GM06990 (cell line): Measurements from ENCODE around the gene GALC.

Experiments
- DNase-seq: peaks from one replicate; pipeline ENCODE4 v3.0.0-alpha.2; 2011; ENCODE audit not compliant: insufficient read length; ENCODE audit errors: extremely low read depth
- H3K27me3 ChIP-seq: replicated peaks from 2 replicates; pipeline ENCODE4 v1.6.0; 2011; ENCODE audit warnings: low read length; ENCODE audit not compliant: control insufficient read depth, insufficient read depth
- H3K36me3 ChIP-seq: 2 replicates; pipeline ENCODE4 v1.5.1; 2011; ENCODE audit warnings: low read length; ENCODE audit not compliant: control insufficient read depth, insufficient read depth
- H3K4me3 ChIP-seq: replicated peaks from 2 replicates; pipeline ENCODE4 v1.5.1; 2011; ENCODE audit warnings: low read depth, mild to moderate bottlenecking, control low read depth, low read length
- CTCF ChIP-seq: IDR thresholded peaks from 2 replicates; pipeline ENCODE4 v1.5.1; 2011; ENCODE audit warnings: low read length, control low read depth, mild to moderate bottlenecking, inconsistent platforms; ENCODE audit not compliant: insufficient read depth, poor library complexity, severe bottlenecking

The GALC gene

GRCh38 chr14:87967496-87967895 lies 25.5 kb downstream of the GALC start:
- Histone ChIP-seq H3K4me3 (no peak overlapping the region), H3K36me3 (no peaks in the 10 kb centered on the region), H3K27me3 (no peaks in the 10 kb centered on the region)
- DNase-seq: no peak
- no peak for TF ChIP-seq CTCF

DNA sequence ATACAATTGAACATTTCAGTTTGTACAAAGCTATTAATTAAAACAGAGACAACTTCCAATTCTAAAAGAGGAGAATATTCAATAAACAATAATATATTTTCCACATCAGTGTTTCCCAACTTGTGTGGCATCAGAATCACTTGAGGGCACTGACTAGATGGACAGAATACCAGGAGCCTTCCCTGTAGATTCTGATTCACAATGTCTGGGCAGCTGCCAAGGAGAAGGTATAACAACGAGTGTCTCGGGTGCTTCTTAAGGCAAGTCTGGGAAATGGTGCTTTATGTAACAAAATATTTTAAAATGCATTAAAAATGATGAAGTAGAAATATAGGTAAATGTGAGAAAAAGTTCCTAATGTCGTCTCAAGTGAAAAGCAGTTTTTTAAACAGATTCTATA lies 26.2 kb downstream of the GALC start:
- Histone ChIP-seq H3K27me3 (no peaks in the 10 kb centered on the region), H3K36me3 (no peaks in the 10 kb centered on the region), H3K4me3 (no peak overlapping the region)
- TF ChIP-seq CTCF: no peak
- DNase-seq: no peak

GRCh38 chr14:87961246-87961645 lies 31.7 kb downstream of the GALC start:
- H3K4me3 ChIP-seq: no peak overlapping the region
- no peak for DNase-seq
- TF ChIP-seq CTCF: no peak
- no peaks in the 10 kb centered on the region for H3K27me3 ChIP-seq
- H3K36me3 ChIP-seq: no peaks in the 10 kb centered on the region

DNA sequence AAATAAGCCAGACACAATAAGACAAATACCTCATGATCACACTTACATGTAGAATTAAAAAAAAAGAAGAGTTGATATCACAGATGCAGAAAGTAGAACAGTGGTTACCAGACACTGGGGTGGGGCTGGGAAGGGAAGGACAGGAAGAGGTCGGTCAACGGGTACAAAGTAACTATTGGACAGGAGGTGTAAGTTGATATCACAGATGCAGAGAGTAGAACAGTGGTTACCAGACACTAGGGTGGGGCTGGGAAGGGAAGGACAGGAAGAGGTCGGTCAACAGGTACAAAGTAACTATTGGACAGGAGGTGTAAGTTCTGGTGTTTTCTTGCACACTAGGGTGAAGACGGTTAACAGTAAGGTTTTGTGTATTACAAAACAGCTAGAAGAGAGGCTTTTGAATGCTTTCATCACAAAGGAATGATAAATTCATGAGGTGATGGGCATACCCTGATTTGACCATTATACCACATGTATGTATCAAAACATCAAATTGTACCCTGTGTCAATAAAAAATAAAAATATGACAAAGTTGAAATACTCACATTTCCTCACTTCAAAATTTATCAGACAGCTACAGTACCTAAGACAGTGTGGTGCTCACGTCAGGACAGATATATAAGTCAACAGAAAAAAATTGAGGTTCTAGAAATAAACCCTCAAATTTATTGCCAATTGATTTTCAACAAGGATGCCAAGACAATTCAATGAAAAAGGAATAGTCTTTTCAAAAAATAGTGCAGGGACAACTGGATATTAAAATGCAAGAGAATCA lies 32.8 kb downstream of the GALC start:
- DNase-seq: no peak
- Histone ChIP-seq H3K36me3 (no peaks in the 10 kb centered on the region), H3K27me3 (no peaks in the 10 kb centered on the region), H3K4me3 (no peak overlapping the region)
- TF ChIP-seq CTCF: no peak

DNA sequence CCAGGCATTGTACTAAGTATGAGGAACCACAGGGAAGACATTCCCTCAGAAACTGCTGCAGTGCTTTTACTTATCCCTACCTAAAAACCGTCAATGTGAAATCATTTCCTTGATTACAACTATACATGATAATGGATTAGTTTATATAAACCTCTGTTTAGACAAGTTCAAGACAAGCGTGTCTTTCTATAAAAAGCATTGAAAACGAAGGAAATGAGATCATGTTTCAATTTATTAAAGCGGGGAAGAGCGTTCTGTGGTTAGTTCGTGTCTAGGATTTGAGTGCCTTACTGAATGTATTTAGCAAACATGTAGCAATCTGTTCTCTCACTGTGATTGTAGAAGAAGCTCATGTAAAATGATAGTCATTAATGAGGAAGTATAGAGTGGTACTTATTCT lies 37.5 kb downstream of the GALC start:
- no peak for TF ChIP-seq CTCF
- H3K4me3 ChIP-seq: no peak overlapping the region
- H3K36me3 ChIP-seq: no peaks in the 10 kb centered on the region
- no peak for DNase-seq
- no peaks in the 10 kb centered on the region for H3K27me3 ChIP-seq
